Forelimb muscle (tissue), 1 donor: ENCODE data around the gene VGLL1. TPM values are rescaled to one million over a fixed set of nuclear protein-coding genes. Genes with fewer than 3 reads are reported as not detected.

Experiments
- DNase-seq: peaks from one replicate; pipeline ENCODE4 v3.0.0-alpha.2; 2013; ENCODE audit warnings: low read depth
- polyA plus RNA-seq: library from polyadenylated mRNA; unstranded; fragments of 120-200 nt; gene quantifications from one replicate; pipeline ENCODE4 v1.2.1, GENCODE V29; 2013; ENCODE audit not compliant: insufficient read length

Gene VGLL1
- polyA plus RNA-seq, 1 donor, result not detected

DNA sequence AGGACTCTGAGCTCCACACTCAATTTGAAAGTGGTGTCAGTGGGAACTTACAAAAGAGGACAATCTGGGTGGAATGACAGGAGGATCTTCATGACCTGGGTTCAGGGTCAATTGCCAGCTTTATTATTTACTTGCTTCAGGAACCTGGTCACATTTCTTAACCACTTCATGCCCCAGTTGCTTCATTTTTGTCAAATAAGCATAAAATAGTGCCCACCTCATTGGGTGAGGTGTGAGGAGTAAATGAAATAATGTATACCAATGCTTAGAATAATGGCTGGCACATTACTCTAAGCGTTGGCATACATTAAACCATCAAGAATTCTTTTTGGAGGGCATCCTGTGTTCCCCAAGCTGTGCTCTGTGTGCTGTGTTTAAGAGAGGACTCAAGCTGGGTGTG is 19.4 kb downstream of the VGLL1 start:
- DNase-seq, result no peak

DNA sequence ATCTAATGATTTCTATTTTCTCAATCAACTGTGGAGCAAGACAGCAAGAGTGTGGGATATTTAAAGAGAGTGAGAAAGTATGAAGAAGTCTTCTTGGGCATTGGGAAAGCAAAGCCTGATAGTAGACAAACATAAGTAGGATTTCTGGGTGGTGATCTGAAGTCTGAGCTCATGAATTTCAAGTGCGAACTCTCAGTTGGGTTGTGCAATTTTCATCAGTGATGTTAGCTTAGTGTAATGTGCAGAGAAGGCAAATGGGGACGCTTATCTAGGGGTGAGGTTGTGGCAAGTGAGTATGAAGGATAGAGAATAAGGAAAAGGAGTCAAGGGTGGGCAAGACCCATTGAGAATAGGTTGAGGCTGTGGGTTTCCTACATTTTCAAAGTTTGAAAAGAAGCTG is 23.7 kb downstream of the VGLL1 start:
- DNase-seq, result no peak

DNA sequence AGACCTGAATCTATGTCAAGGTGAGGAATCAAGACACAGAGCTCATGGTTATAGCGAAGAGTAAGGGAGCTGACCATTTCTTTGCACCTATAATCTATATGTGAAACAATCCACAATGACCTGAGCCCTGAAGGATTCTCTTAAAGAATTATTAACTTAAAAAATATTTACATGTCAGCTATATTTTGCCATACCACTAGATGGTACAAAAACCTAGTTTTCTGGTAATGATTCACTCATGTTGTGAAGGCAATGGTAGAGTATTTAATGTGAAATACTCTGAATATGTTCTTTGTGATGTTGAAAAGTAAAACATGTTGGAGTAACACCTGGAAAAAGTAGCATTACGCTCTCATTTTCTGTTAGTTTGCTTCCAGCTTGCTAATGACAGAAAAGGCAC is 40.0 kb downstream of the VGLL1 start:
- no peak for DNase-seq

DNA sequence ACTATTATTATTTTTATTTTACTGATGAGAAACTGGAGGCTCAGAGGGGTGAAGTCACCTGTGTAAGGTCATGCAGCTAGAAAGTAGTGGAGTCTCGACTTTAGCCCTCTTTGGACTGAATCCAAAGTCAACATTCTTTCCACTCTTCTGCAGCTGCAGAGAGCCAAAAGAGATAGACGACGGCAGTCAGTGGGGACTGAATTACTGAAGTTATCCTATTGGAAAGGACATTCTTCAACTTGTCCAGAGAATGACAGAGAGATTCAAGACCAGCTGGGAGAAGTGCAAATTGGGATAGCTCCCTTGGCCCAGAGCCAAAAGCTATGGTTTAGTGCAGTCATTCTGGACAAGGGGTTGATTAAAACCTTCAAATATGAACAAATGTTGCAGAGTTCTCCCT is 42.5 kb downstream of the VGLL1 start:
- DNase-seq, result no peak

DNA sequence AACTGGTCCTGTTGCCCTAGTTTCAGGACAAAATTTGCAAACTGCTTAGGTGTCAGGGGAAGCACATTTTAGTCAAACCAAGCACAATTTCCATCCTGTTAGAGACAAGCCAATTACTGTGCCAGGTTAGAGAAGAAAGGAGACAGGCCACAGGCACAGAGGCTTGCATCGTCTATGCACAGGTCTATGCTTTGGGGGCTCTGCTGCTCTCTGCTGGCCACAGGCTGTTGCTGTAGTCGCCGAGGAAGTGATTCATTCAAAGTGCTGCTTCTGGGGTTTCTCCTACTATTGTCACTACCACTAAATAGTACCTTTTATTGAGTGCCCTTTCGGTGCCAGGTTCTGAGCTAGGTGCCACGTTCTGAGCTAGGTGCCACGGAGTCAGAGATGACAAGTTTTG is 45.5 kb downstream of the VGLL1 start:
- DNase-seq, result peak; percentile 25

DNA sequence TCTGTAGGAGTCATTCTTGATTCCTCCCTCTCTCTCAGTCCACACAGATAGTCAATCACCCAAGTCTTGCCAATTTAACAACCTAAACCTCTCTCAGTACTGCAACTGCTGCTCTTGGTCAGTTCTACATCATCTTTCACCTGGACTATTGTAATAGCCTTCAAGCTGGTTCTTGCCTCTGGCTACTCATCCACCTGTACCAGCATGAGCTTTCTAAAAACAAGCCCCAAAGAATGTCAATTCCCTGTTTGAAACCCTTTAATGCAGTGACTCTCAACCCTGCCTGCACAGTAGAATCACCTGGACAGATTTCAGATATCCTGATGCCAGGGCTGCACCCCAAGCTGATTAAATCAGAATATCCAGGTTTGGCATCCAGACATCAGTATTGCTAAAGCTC is 48.3 kb downstream of the VGLL1 start:
- no peak for DNase-seq

DNA sequence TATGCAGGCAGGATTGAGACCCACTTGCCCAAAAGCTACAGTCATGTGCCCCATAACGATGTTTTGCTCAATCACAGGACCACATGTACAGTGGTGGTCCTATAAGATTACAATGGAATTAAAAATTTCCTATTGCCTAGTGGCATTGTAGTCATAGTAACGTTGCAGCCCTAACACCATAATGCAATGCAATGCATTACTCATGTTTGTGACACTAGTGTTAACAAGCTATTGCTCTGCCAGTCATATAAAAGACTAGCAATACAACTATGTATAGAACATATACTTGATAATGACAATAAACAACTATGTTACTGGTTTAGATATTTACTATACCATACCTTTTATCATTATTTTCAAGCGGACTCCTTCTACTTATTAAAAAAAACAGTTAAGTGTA is 50.6 kb downstream of the VGLL1 start:
- no peak for DNase-seq

DNA sequence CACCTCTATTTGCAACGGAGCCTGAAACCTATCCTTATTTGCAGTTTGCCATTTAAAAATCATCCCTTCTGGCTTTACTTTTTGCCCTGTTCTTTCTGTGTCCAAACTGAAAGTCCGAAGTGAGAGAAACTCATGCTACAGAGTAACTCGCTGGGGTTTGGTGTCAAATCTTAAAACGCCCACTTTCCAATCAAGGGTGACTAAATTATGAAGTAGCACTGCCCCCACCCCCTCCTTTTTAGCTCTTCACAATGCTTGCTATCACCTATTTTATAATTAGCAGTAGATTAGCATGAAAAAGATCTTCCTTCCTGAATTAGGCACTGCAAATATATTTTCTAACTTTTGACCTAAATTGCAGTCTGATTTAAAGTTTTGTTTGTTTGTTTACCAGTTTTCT is 52.5 kb downstream of the VGLL1 start:
- DNase-seq, result no peak

DNA sequence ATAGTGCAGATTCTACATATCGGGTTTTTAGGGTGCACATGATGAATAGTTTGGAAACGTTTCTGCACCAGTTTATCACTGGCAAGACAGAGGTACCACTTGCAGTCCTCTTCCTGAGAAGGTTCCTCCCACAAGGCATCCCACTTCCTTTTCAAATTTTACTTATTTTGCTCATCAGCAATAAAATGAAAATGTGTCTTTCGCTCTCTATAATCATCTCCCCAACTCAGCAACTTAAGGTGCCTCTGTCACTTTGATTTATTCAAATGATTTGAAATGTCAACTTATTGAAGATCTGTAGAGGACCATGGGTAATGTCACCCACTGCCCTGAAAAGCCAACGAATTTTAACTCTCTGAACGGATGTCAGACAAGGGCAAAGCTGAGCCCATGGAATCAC is 53.2 kb downstream of the VGLL1 start:
- no peak for DNase-seq

DNA sequence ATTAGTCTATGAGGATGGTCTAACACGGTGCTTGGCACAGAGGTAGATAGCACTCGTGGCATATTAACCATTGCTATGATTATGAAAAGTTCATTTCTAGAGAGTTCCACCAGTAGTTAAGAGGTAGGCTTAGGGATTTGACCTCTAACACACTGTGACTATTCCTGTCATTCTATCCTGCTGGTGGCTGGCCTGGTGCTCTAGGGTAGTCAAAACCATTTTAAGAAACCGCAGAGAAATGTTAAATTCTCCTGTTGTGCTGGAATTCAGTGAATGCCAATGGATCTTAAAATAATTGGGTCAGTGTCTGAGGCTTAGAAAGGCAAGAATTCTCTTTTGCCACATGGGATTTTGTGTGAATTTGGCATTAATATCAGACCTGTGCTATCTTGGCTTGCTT is 53.9 kb downstream of the VGLL1 start:
- no peak for DNase-seq

DNA sequence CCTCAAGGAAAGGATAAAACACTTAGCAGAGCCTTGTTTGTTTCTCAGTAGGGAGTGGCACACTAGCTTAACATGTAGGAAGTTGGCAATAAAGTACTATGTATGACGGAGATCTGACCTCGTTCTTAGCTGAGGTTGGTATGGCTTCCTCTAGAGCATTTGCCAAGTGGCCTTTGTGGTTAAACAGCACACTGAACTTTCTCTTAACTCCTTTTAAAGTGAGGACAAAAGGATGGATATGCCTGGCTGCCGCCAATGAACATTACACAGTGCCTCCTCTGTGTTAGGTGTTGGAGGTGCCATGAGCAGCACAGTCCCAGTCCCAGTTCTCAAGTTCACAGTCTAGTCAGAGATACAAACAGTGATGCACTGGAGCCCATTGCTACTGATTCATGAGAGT is 54.4 kb downstream of the VGLL1 start:
- DNase-seq, result no peak

DNA sequence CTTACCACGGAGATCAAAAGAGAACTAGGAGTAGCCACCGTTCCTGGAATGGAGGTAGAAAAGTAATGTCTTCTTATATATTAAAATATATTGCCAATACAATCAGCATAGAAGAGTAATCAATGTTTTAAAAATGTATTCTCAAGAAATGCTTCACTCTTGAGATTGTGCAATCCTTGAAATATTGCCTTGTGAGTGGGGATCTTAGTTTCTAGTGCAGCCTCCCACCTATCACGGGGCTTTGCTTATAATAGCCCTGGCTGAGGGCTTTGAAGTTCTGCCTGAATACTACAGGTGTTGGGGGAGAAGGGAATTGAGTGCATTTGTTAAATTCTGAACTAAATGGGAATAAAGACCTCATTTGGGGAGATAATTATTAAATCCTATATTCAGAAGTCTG is 55.5 kb downstream of the VGLL1 start:
- no peak for DNase-seq

DNA sequence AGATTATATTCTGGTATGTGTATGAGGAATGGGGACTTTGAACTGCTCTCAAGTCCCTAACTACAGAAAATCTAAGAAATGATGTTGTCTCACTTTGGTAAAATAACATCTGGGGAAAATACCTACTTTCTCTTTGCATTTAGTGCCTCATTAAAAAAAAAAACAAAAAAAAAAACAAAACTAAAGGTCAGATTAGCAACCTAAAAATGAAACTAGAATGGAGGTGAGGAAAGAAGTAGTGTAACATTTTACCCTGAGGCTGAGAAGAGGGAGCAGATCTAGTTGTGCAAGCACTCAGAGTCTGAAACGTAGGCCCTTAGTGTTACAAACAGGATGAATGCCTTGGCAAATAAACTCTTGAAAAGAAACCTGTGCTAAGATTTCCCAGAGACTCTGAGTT is 56.0 kb downstream of the VGLL1 start:
- no peak for DNase-seq

DNA sequence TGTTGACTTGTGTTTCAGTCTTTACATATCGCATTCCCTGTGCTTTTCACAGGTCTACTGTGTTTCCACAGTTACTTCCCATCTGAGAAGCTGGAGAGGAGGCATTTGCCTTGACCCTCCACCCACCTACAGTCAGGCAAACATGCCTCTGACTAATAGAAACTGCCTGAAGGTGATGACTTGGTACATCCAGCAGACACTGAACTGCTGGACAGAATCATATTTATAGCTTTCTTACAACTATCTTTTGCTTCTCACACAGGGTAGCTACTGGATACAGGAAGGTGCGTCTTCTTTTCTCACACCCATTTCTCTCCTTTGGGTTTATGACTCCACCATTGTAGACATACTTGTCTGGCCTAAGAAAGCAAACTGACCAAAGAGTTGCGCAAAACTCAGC is 58.0 kb downstream of the VGLL1 start:
- no peak for DNase-seq

DNA sequence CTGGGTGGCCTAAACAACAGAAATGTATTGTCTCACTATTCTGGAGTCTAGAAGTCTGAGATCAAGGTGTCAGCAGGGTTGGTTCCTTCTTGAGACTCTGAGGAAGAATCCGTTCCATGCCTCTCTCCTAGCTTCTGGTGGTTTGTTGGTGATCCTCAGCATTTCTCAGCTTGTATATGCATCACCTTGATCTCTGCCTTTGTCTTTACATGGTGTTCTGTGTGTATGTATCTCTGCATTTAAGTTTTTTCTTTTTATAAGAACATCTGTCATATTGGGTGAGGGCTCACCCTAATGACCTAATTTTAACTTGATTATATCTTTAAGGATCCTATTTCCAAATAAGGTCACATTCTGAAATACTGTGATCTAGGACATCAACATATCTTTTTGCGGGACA is 65.3 kb downstream of the VGLL1 start:
- DNase-seq, result no peak

DNA sequence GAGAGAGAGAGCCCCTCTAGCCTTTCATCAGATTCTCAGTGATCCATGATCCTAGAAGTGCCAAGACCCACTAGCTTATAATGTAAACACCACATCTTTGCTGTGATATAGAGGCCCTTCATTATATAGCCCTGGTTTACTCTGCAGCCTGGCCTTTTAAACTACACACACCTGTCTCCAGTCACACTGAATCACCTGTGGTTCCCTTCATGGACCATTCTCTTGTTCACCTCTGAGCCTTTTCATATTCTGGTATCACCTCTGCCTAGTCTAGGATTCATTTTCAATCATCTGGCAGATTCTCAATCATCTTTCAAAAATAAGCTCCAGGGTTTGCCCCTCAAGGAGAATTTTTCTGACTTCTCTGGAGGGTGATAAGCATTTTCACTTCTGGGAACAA is 65.9 kb downstream of the VGLL1 start:
- DNase-seq, result no peak

DNA sequence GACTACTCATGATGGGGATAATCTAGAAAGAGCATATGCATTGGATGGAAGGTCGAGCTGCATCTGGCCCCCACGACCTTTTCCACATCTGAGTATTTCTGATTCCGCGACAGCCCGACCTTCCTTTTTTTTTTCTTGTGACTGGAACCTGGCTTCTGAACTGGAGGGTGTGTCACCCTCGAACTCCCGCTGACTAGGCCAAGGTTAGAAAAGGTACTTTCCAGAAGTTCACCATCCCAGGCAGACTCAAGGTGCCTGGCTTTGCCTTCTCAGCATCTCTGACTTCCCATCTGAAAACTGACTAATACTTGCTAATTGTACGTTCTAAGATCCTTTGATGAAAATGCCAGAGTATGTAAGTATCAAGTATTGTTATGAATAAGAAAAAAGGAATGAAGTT is 66.6 kb downstream of the VGLL1 start:
- DNase-seq, result no peak

DNA sequence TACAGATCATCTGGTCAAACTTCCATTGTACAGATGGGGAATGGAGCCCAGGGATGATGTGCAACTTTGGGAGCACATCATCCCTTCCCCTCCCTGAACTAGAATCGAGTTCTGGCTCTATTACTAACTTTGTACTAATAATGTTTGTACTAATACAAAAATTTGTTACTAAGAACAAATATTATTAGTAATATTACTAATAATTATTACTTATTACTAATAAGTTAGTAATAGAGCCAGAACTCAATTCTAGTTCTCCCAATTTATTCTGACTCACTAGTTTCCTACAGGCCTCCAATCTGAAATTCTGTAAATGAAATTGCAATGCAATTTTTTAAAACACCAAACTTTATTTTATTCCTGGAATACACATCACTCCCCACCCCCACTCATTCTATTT is 68.0 kb downstream of the VGLL1 start:
- DNase-seq, result no peak

Other genes starting within 250 kb of the VGLL1 start
- gene ADGRG4, start 231.3 kb upstream of the VGLL1 start, polyA plus RNA-seq, result not detected
- gene BRS3, start 44.3 kb upstream of the VGLL1 start, polyA plus RNA-seq, result not detected
- gene HTATSF1, start 34.6 kb upstream of the VGLL1 start, polyA plus RNA-seq, result 90.4 TPM
- gene CD40LG, start 115.9 kb downstream of the VGLL1 start, polyA plus RNA-seq, result not detected
- 45.3 TPM for gene ARHGEF6, start 248.7 kb downstream of the VGLL1 start, polyA plus RNA-seq